Measurements from ENCODE around the gene FOXN3. TPM values are rescaled to one million over a fixed set of nuclear protein-coding genes. Genes with fewer than 3 reads are reported as not detected.

FOXN3 gene
- polyA plus RNA-seq, 1 donor from 2014 or later, result 10.3 TPM

DNA sequence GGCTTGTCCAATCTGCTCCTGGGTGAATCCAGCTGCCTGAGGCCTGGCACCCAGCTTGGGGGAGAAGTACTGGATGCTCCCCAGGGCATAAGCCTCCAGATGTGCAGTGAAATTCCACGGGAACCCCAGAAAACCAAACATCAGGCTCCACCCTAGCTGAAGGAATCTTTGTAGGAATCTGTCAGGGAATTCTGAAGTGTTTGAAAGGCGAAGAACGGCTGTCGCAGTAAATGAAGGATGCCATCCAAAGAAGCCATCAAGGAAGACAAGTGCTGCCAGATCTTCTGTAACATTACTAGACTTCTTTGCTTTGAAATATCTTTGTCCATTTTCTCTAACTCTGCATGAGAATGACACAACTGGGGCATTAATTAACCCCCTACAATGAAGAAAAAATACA, 219.4 kb downstream of the FOXN3 start:
- Histone ChIP-seq H4K20me1 (ENCODE audit: insufficient read depth) (no peaks in the 10 kb centered on the region), H3K9me2 (ENCODE audit: insufficient read depth, low read length) (no peaks in the 10 kb centered on the region), H3K4me2 (ENCODE audit: low read length) (no peak overlapping the region), H3K36me3 (ENCODE audit: insufficient read depth, low read length) (no peaks in the 10 kb centered on the region), H3F3A (ENCODE audit: insufficient read depth, low read length, poor library complexity, severe bottlenecking) (no peaks in the 10 kb centered on the region), H3K4me3 (ENCODE audit: low read length) (no peak overlapping the region), H3K9ac (ENCODE audit: low read length) (no peak overlapping the region), H3K27me3 (ENCODE audit: insufficient read depth, low read depth, low read length) (no peaks in the 10 kb centered on the region), H3K9me3 (ENCODE audit: low read length) (no peaks in the 10 kb centered on the region), H3K79me2 (replicated peaks; ENCODE audit: insufficient read depth, low read length) (no peaks in the 10 kb centered on the region), H2AFZ (ENCODE audit: low read depth, low read length) (no peak overlapping the region), H3K27ac (ENCODE audit: low read length) (peak overlapping the region; percentile 18)
- TF ChIP-seq, protein P1, sequence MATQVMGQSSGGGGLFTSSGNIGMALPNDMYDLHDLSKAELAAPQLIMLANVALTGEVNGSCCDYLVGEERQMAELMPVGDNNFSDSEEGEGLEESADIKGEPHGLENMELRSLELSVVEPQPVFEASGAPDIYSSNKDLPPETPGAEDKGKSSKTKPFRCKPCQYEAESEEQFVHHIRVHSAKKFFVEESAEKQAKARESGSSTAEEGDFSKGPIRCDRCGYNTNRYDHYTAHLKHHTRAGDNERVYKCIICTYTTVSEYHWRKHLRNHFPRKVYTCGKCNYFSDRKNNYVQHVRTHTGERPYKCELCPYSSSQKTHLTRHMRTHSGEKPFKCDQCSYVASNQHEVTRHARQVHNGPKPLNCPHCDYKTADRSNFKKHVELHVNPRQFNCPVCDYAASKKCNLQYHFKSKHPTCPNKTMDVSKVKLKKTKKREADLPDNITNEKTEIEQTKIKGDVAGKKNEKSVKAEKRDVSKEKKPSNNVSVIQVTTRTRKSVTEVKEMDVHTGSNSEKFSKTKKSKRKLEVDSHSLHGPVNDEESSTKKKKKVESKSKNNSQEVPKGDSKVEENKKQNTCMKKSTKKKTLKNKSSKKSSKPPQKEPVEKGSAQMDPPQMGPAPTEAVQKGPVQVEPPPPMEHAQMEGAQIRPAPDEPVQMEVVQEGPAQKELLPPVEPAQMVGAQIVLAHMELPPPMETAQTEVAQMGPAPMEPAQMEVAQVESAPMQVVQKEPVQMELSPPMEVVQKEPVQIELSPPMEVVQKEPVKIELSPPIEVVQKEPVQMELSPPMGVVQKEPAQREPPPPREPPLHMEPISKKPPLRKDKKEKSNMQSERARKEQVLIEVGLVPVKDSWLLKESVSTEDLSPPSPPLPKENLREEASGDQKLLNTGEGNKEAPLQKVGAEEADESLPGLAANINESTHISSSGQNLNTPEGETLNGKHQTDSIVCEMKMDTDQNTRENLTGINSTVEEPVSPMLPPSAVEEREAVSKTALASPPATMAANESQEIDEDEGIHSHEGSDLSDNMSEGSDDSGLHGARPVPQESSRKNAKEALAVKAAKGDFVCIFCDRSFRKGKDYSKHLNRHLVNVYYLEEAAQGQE (IDR thresholded peaks at IDR 0.05; ENCODE audit: borderline replicate concordance), result peak; percentile 85
- TF ChIP-seq EP300 (conservative IDR thresholded peaks at IDR 0.05; ENCODE audit: poor library complexity, severe bottlenecking) (peak; percentile 61), POLR2AphosphoS5 (IDR thresholded peaks at IDR 0.05) (peak; percentile 24), TAF1 (IDR thresholded peaks at IDR 0.05; ENCODE audit: low read depth) (no peak), EZH2 (IDR thresholded peaks at IDR 0.05; ENCODE audit: borderline replicate concordance, insufficient read depth, low read length, poor library complexity, severe bottlenecking) (no peak), SMC3 (conservative IDR thresholded peaks at IDR 0.05; ENCODE audit: poor library complexity) (no peak)

- no peak overlapping the region for H3K27ac ChIP-seq (ENCODE audit: low read length)
Measured at GRCh38 chr14:89196545-89196944, 220.5 kb downstream of the FOXN3 start.

DNA sequence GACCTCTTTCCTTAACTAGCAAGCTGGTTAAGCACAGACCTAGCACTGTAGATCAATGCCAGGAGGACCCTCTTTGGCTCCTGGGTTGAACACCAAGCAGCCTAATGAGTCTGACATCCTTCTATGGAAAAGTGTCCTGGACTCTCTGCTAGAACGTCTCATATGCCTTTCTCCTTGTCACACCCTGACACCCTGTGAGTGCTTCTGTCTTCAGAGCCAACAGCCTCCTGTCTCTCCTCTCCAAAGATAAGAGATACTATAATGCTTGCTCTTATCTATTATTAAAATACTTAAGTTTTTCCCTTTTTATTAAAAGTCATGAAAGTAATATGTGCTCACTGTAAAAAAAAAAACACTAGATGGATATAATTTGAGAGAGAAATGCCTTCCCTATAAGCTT, 222.7 kb downstream of the FOXN3 start:
- Histone ChIP-seq H3K9me2 (ENCODE audit: insufficient read depth, low read length) (no peaks in the 10 kb centered on the region), H3K36me3 (ENCODE audit: insufficient read depth, low read length) (peaks cover 2% of the 10 kb centered on the region), H3K4me3 (ENCODE audit: low read length) (no peak overlapping the region), H3F3A (ENCODE audit: insufficient read depth, low read length, poor library complexity, severe bottlenecking) (no peaks in the 10 kb centered on the region), H3K27ac (ENCODE audit: low read length) (no peak overlapping the region), H4K20me1 (ENCODE audit: insufficient read depth) (no peaks in the 10 kb centered on the region), H3K4me2 (ENCODE audit: low read length) (no peak overlapping the region), H3K27me3 (ENCODE audit: insufficient read depth, low read depth, low read length) (no peaks in the 10 kb centered on the region), H2AFZ (ENCODE audit: low read depth, low read length) (no peak overlapping the region), H3K9me3 (ENCODE audit: low read length) (no peaks in the 10 kb centered on the region), H3K9ac (ENCODE audit: low read length) (no peak overlapping the region), H3K79me2 (replicated peaks; ENCODE audit: insufficient read depth, low read length) (no peaks in the 10 kb centered on the region)
- no peak for TF ChIP-seq CTCF (IDR thresholded peaks at IDR 0.05; ENCODE audit: poor library complexity, severe bottlenecking)
- TF ChIP-seq POLR2AphosphoS5 (IDR thresholded peaks at IDR 0.05), result no peak
- no peak for TF ChIP-seq SMC3 (conservative IDR thresholded peaks at IDR 0.05; ENCODE audit: poor library complexity)
- TF ChIP-seq TAF1 (IDR thresholded peaks at IDR 0.05; ENCODE audit: low read depth), result no peak
- TF ChIP-seq EZH2 (IDR thresholded peaks at IDR 0.05; ENCODE audit: borderline replicate concordance, insufficient read depth, low read length, poor library complexity, severe bottlenecking), result no peak
- TF ChIP-seq EP300 (conservative IDR thresholded peaks at IDR 0.05; ENCODE audit: poor library complexity, severe bottlenecking), result no peak
- no peak for TF ChIP-seq RAD21 (conservative IDR thresholded peaks at IDR 0.05)
- no peak for TF ChIP-seq MXI1 (conservative IDR thresholded peaks at IDR 0.05; ENCODE audit: poor library complexity, severe bottlenecking)
- TF ChIP-seq, protein P1 (IDR thresholded peaks at IDR 0.05; ENCODE audit: borderline replicate concordance), result no peak

More at GRCh38 chr14:89196545-89196944, 220.5 kb downstream of the FOXN3 start:
- Histone ChIP-seq H3K36me3 (ENCODE audit: insufficient read depth, low read length) (no peaks in the 10 kb centered on the region), H3K4me2 (ENCODE audit: low read length) (no peak overlapping the region), H3K4me3 (ENCODE audit: low read length) (no peak overlapping the region), H4K20me1 (ENCODE audit: insufficient read depth) (no peaks in the 10 kb centered on the region), H3K9me2 (ENCODE audit: insufficient read depth, low read length) (no peaks in the 10 kb centered on the region), H3K9ac (ENCODE audit: low read length) (no peak overlapping the region), H3K79me2 (replicated peaks; ENCODE audit: insufficient read depth, low read length) (no peaks in the 10 kb centered on the region), H2AFZ (ENCODE audit: low read depth, low read length) (no peak overlapping the region), H3F3A (ENCODE audit: insufficient read depth, low read length, poor library complexity, severe bottlenecking) (no peaks in the 10 kb centered on the region), H3K27me3 (ENCODE audit: insufficient read depth, low read depth, low read length) (no peaks in the 10 kb centered on the region), H3K9me3 (ENCODE audit: low read length) (no peaks in the 10 kb centered on the region)
- TF ChIP-seq RAD21 (conservative IDR thresholded peaks at IDR 0.05) (no peak), MXI1 (conservative IDR thresholded peaks at IDR 0.05; ENCODE audit: poor library complexity, severe bottlenecking) (no peak)

Measured in neural cell (in vitro differentiated cells).